ENCODE data around the gene NEU1. TPM values are rescaled to one million over a fixed set of nuclear protein-coding genes. Genes with fewer than 3 reads are reported as not detected.

NEU1 gene
- total and polyA plus RNA-seq, 7 donors, result 15.0 to 43.2 (median 33.5) TPM

DNA sequence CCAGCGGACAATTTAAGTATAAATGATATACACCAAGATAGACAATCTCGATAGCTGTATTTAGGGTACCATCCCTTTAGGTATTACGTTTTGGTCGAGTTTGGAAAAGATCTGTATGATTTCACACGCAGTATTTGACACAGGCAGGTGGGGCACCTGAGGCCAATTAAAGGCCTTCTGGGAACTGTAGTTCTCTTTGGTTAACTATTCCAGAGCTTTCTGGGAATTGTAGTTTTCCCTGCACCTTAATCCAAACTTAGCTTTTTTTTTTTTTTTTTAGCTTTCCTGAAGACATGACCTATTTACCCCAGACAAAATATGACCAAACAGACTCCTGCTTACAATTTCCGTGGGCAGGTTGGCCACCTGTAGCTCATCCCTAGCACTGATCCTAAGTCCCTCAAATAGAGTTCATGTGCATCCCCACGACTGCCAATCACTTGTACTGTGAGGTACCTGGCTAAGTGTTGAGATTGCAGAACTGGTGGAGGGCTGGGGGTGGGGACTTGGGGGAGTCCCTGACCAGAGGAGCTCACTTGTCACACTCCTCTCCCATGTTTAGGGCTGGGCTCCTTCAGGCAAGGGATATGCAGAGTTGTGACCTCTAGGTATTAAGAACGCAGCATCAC, 35.9 kb upstream of the NEU1 start:
- H3K9me3 ChIP-seq, result no peaks in the 10 kb centered on the region
- peak overlapping the region; percentile 94 to 100 (median 98) for H3K4me3 ChIP-seq
- TF ChIP-seq POLR2AphosphoS5 (IDR thresholded peaks at IDR 0.05), result peak; percentile 56 to 81 (median 73)
- TF ChIP-seq EP300 (IDR thresholded peaks at IDR 0.05), result no peak
- H3K36me3 ChIP-seq, result peaks cover 0 to 22% (median 8%) of the 10 kb centered on the region in 4 donors
- no peaks in the 10 kb centered on the region for H3K27me3 ChIP-seq
- DNase-seq, result no peak
- intact Hi-C loops (cut with DNase I), result no loop called here
- peaks cover 3 to 48% (median 44%) of the 10 kb centered on the region in 4 donors for H3K4me1 ChIP-seq
- WGBS, 2 donors, result 16 to 18% methylated on average over 8 of the region's 8 CpGs
- H3K27ac ChIP-seq, result peak overlapping the region; percentile 89 to 94 (median 90)

DNA sequence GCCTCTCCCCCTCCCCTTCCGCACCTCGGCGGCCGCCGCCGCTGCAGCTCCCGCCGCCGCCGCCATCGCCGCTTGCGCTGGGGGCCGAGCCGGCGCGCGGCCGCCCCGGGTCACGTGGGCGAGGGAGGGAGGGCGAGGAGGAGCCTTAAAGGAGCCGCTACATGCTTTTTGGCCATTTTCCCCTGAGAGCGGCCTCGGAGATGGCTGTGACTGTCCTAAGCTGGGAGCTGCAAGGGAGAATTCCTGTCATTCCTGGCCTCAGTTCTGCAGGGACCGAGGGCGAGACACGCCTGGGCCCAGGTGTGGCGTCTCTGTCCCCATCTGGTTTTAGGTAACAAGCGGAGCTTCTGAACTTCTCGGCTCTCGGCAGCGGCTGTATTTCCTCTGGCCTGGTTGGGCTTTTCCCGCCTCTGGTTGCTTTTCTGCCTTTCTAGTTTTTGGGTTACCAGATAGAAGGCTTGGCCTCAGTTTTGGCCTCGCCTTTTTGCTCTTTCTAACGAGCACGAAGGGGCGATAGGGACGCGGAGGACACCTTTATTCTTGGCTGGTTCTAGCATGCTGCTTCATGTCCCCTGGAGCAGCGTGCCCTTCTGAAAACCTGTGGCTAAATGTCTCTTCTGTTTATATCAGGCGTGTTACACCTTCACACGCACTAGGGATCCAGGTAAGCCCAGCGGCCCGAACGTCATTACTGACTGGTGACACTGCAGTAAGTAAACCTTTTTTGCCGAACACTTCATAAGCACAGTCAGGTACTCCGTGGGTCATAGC, 35.2 kb upstream of the NEU1 start, which contains the start of gene EHMT2:
EHMT2 (minus strand) TSS at position 87 of the 771 bp plus-strand sequence; CDS start at position 66, 21 bp downstream.
- intact Hi-C loops (cut with DNase I), result loop anchor here (2.0 kb wide), 1 partner anchor 61 kb away; no protein-coding TSS in a partner anchor
- Histone ChIP-seq H3K4me3 (peak within 1 kb of the TSS; percentile 94 to 100 (median 98)), H3K9me3 (no peaks in the 10 kb centered on the region), H3K4me1 (peaks cover 3 to 42% (median 37%) of the 10 kb centered on the region in 4 donors), H3K27me3 (no peaks in the 10 kb centered on the region), H3K36me3 (peaks cover 5 to 29% (median 15%) of the 10 kb centered on the region in 4 donors), H3K27ac (peak within 1 kb of the TSS; percentile 89 to 94 (median 90))
- peak; percentile 91 for DNase-seq
- TF ChIP-seq POLR2A (IDR thresholded peaks at IDR 0.05) (peak; percentile 55 to 69), POLR2AphosphoS5 (IDR thresholded peaks at IDR 0.05) (peak; percentile 78 to 90 (median 88))
- TF ChIP-seq, protein P1, sequence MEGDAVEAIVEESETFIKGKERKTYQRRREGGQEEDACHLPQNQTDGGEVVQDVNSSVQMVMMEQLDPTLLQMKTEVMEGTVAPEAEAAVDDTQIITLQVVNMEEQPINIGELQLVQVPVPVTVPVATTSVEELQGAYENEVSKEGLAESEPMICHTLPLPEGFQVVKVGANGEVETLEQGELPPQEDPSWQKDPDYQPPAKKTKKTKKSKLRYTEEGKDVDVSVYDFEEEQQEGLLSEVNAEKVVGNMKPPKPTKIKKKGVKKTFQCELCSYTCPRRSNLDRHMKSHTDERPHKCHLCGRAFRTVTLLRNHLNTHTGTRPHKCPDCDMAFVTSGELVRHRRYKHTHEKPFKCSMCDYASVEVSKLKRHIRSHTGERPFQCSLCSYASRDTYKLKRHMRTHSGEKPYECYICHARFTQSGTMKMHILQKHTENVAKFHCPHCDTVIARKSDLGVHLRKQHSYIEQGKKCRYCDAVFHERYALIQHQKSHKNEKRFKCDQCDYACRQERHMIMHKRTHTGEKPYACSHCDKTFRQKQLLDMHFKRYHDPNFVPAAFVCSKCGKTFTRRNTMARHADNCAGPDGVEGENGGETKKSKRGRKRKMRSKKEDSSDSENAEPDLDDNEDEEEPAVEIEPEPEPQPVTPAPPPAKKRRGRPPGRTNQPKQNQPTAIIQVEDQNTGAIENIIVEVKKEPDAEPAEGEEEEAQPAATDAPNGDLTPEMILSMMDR (IDR thresholded peaks at IDR 0.05), result no peak
- WGBS, 2 donors, result 0 to 1% methylated on average over 49 of the region's 49 CpGs

DNA sequence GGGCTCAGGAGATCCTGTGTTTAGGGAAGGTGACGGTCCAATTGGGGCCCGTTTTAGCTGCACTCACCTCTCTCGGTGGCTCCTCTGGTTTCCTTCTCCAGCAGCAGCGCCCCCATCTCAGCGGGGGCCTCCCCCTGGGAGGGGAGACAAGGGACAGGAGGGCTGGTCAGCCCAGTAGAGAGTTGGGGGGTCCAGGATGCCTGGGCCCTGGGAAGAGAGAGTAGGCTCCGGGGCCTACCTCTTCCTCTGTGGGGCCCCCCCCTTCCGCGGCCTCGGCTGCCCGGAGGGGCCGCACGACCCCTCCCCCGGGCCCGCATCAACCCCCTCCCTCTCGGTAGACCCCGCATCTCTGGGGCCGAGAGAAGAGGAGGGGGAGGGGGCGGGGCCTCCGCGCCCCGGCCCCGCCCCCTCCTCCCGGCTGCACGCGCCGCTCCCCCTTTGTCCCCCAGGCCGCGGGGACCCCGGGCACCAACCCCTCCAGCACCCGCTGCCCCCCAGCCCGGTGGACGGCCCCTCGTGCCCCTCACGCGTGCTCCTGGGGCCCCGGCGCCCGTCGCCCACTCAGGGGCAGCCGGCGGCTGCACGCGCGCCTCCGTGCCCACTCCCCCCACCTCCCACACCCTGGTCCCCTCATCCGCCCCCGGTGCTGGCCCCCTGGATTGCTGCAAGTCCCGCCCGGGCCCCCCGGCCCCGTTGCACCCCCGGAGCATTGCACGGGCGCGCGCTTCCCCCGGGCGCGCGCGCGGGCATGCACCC, 34.4 kb upstream of the NEU1 start:
- no peak for DNase-seq
- Histone ChIP-seq H3K4me3 (peak overlapping the region; percentile 94 to 100 (median 98)), H3K27ac (peak overlapping the region; percentile 89 to 94 (median 90)), H3K27me3 (no peaks in the 10 kb centered on the region), H3K4me1 (peaks cover 3 to 38% (median 34%) of the 10 kb centered on the region in 4 donors), H3K36me3 (peaks cover 5 to 37% (median 21%) of the 10 kb centered on the region in 4 donors), H3K9me3 (no peaks in the 10 kb centered on the region)
- 1 to 2% methylated on average over 55 to 61 of the region's 62 CpGs for WGBS, 2 donors
- intact Hi-C loops (cut with DNase I), result loop anchor here (2.0 kb wide), 1 partner anchor 60 kb away; no protein-coding TSS in a partner anchor
- TF ChIP-seq EP300 (IDR thresholded peaks at IDR 0.05) (no peak), POLR2A (IDR thresholded peaks at IDR 0.05) (no peak)
- TF ChIP-seq, protein P1 (IDR thresholded peaks at IDR 0.05), result no peak

DNA sequence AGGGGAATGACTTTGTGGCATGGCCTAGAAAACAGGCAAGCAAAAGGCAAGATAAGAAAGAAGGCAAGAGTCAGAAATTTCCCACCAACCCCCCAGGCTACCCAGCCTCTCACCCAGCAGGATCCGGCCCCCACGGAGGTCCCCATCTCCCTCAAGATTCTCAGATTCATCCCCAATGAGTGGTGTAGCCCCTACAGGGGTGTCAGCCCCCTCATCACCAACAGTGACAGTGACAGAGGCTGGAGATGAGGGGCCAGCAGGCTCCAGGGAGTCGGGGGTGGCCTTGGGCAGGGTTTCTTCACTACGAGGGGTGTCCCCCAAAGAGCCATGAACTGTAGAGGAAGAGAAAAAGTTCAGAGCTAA, 33.9 kb upstream of the NEU1 start:
- intact Hi-C loops (cut with DNase I), result loop anchor here (2.0 kb wide), 1 partner anchor 60 kb away; no protein-coding TSS in a partner anchor
- Histone ChIP-seq H3K4me3 (peak overlapping the region; percentile 94 to 100 (median 98)), H3K27me3 (no peaks in the 10 kb centered on the region), H3K9me3 (no peaks in the 10 kb centered on the region), H3K4me1 (peaks cover 3 to 37% (median 34%) of the 10 kb centered on the region in 4 donors), H3K36me3 (peaks cover 5 to 43% (median 24%) of the 10 kb centered on the region in 4 donors), H3K27ac (peak overlapping the region; percentile 89 to 94 (median 90))
- WGBS, 2 donors, result 52 to 58% methylated on average over 4 of the region's 4 CpGs
- no peak for DNase-seq
- no peak for TF ChIP-seq POLR2AphosphoS5 (IDR thresholded peaks at IDR 0.05)
- TF ChIP-seq POLR2A (IDR thresholded peaks at IDR 0.05), result no peak
- no peak for TF ChIP-seq EP300 (IDR thresholded peaks at IDR 0.05)
- TF ChIP-seq, protein P1 (IDR thresholded peaks at IDR 0.05), result no peak
